Measurements from ENCODE around the gene ADGRG3.

The ADGRG3 gene

DNA sequence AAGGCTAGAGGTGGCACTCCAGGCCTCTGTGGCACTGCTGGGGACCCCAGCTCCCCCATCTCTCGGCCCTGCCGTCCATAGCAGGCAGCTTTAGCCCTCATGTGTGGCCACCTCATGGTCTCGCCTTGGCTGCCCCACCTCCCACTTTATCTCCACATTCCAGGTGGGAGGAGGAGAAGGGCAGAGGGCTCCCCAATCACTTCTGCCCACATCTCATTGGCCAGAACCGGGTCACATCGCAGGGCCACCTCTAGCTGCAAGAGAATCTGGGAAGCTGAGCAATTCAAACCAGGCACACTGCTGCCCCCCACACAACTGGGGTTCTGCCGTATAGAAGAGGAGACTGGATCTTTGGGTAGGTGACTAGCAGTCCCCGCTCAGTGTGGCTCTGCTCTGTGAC lies 28.1 kb downstream of the ADGRG3 start:
- POLR2A ChIA-PET, result no interaction called here
- Histone ChIP-seq H3K4me3 (ENCODE audit: low read depth, low read length) (no peak overlapping the region), H3K4me1 (ENCODE audit: control insufficient read depth, insufficient read depth, low read length) (no peaks in the 10 kb centered on the region), H3K27ac (ENCODE audit: extremely low read depth, low read depth, low read length) (no peak overlapping the region), H3K9me3 (ENCODE audit: control insufficient read depth, insufficient read depth, low read depth, low read length) (no peaks in the 10 kb centered on the region), H3K36me3 (ENCODE audit: control insufficient read depth in 2 of 2, insufficient read depth in 1 of 2, low read length in 2 of 2) (no peaks in the 10 kb centered on the region)
- TF ChIP-seq ZNF350 (tag by site-specific recombination; IDR thresholded peaks at IDR 0.05), result no peak
- no peak for TF ChIP-seq ZBTB10 (tag by site-specific recombination; IDR thresholded peaks at IDR 0.05)
- CTCF ChIA-PET, result no interaction called here

DNA sequence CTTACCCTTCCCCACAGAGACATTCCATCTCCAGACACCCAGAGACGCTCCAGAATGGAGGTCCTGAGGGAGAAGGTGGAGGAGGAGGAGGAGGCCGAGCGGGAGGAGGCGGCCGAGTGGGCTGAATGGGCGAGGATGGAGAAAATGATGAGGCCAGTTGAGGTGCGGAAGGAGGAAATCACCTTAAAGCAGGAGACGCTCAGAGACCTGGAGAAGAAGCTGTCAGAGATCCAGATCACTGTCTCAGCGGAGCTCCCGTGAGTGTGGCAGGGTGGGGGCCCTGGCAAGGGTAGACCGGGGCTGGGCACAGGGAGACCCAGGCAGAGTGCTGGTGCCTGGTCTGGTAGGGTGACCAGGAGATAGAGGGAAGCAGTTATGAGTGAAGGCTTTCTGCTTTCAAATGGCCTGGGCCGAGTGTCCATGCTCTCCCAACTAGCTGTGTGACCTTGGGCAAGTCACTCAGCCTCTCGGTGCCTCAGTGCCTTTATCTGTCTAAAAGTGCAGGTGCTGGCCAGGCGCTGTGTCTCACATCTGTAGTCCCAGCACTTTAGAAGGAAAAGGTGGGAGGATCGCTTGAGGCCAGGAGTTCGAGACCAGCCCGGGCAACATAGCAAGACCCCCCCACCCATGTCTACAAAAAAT lies 29.9 kb downstream of the ADGRG3 start:
- ChIA-PET CTCF (interaction anchor here (0.6 to 0.7 kb wide), 2 partner anchors 9 to 323 kb away, joined by 3 read pairs; no protein-coding TSS in a partner anchor), POLR2A (no interaction called here)
- TF ChIP-seq SP7 (tag by site-specific recombination; IDR thresholded peaks at IDR 0.05) (no peak), ZNF121 (tag by site-specific recombination; IDR thresholded peaks at IDR 0.05) (no peak), ZNF623 (tag by site-specific recombination; IDR thresholded peaks at IDR 0.05) (peak; percentile 57), ZNF639 (tag by site-specific recombination; IDR thresholded peaks at IDR 0.05) (no peak), ZNF660 (tag by site-specific recombination; IDR thresholded peaks at IDR 0.05) (no peak), PRDM1 (tag by site-specific recombination; IDR thresholded peaks at IDR 0.05) (no peak), ZNF791 (tag by site-specific recombination; IDR thresholded peaks at IDR 0.05) (no peak)
- TF ChIP-seq, protein P1, sequence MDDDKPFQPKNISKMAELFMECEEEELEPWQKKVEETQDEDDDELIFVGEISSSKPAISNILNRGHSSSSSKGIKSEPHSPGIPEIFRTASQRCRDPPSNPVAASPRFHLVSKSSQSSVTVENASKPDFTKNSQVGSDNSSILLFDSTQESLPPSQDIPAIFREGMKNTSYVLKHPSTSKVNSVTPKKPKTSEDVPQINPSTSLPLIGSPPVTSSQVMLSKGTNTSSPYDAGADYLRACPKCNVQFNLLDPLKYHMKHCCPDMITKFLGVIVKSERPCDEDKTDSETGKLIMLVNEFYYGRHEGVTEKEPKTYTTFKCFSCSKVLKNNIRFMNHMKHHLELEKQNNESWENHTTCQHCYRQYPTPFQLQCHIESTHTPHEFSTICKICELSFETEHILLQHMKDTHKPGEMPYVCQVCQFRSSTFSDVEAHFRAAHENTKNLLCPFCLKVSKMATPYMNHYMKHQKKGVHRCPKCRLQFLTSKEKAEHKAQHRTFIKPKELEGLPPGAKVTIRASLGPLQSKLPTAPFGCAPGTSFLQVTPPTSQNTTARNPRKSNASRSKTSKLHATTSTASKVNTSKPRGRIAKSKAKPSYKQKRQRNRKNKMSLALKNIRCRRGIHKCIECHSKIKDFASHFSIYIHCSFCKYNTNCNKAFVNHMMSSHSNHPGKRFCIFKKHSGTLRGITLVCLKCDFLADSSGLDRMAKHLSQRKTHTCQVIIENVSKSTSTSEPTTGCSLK (tag by site-specific recombination; IDR thresholded peaks at IDR 0.05), result no peak

GRCh38 chr16:57698812-57699405 lies 30.8 kb downstream of the ADGRG3 start:
- H3K27ac ChIP-seq (ENCODE audit: extremely low read depth, low read depth, low read length), result no peak overlapping the region
- ChIA-PET CTCF (interaction anchor here (0.7 kb wide), 1 partner anchor 1051 kb away, joined by 3 read pairs; no protein-coding TSS in a partner anchor), POLR2A (no interaction called here)
- no peaks in the 10 kb centered on the region for H3K36me3 ChIP-seq (ENCODE audit: control insufficient read depth in 2 of 2, insufficient read depth in 1 of 2, low read length in 2 of 2)
- H3K9me3 ChIP-seq (ENCODE audit: control insufficient read depth, insufficient read depth, low read depth, low read length), result no peaks in the 10 kb centered on the region
- H3K4me1 ChIP-seq (ENCODE audit: control insufficient read depth, insufficient read depth, low read length), result no peaks in the 10 kb centered on the region
- no peak overlapping the region for H3K4me3 ChIP-seq (ENCODE audit: low read depth, low read length)
- TF ChIP-seq HOXC10 (CRISPR knock-in tag; IDR thresholded peaks at IDR 0.05) (no peak), ZNF555 (tag by site-specific recombination; conservative IDR thresholded peaks at IDR 0.05) (no peak), ZNF426 (tag by site-specific recombination; IDR thresholded peaks at IDR 0.05) (no peak), SCRT1 (tag by site-specific recombination; IDR thresholded peaks at IDR 0.05; ENCODE audit: borderline replicate concordance) (no peak), INSM2 (tag by site-specific recombination; IDR thresholded peaks at IDR 0.05) (no peak), ZNF610 (tag by site-specific recombination; IDR thresholded peaks at IDR 0.05; ENCODE audit: borderline replicate concordance) (no peak)
- TF ChIP-seq, protein P2, sequence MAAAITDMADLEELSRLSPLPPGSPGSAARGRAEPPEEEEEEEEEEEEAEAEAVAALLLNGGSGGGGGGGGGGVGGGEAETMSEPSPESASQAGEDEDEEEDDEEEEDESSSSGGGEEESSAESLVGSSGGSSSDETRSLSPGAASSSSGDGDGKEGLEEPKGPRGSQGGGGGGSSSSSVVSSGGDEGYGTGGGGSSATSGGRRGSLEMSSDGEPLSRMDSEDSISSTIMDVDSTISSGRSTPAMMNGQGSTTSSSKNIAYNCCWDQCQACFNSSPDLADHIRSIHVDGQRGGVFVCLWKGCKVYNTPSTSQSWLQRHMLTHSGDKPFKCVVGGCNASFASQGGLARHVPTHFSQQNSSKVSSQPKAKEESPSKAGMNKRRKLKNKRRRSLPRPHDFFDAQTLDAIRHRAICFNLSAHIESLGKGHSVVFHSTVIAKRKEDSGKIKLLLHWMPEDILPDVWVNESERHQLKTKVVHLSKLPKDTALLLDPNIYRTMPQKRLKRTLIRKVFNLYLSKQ (tag by site-specific recombination; IDR thresholded peaks at IDR 0.05; ENCODE audit: borderline replicate concordance), result no peak

More for the DNA sequence above, 29.9 kb downstream of the ADGRG3 start:
- H3K36me3 ChIP-seq (ENCODE audit: control insufficient read depth in 2 of 2, insufficient read depth in 1 of 2, low read length in 2 of 2), result no peaks in the 10 kb centered on the region
- no peak overlapping the region for H3K27ac ChIP-seq (ENCODE audit: extremely low read depth, low read depth, low read length)
- no peaks in the 10 kb centered on the region for H3K9me3 ChIP-seq (ENCODE audit: control insufficient read depth, insufficient read depth, low read depth, low read length)
- H3K4me1 ChIP-seq (ENCODE audit: control insufficient read depth, insufficient read depth, low read length), result no peaks in the 10 kb centered on the region
- H3K4me3 ChIP-seq (ENCODE audit: low read depth, low read length), result no peak overlapping the region
